ENCODE measurements around the gene WNT2B. TPM values are rescaled to one million over a fixed set of nuclear protein-coding genes. Genes with fewer than 3 reads are reported as not detected.
A peak's percentile ranks its signal among the peaks of the same experiment; 100 is the strongest.

Gene WNT2B
- total RNA-seq, 2 experiments from 2014 or later = not detected

DNA sequence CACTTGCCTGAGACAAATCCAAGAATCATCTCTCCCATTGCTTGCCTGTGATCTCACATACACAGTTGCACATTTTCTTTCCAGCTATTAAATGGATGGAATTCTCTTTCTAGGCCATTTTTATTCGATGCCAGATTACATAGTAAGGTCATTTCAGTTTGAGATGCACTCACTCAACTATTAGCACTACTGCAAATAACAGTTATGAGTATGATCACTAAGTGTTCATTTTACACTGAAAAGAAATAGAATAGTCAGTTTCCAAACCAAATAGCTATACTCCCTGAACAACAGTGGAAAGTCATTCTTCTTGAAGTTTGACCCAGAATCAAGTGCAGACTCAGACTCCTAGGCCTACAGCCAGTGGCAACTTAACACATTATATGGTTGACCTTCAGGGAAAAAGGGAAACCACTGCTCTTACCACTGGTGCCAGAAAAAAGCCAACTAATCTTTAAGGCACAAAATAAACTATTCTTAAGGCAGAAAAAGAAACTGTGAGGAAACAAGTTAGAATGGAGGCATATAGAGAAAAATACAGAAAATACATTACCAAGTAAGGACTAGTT lies 31.5 kb downstream of the WNT2B start:
- H3K4me3 Mint-ChIP-seq = no peak overlapping the region
- no peak for ATAC-seq
- H3K27ac Mint-ChIP-seq = no peak overlapping the region
- no peaks in the 10 kb centered on the region for H3K27me3 Mint-ChIP-seq
- DNase-seq = no peak
- POLR2A ChIA-PET = no interaction called here
- intact Hi-C loops (cut with micrococcal nuclease) = no loop called here
- H3K36me3 Mint-ChIP-seq (ENCODE audit: low read depth) = no peaks in the 10 kb centered on the region
- CTCF ChIA-PET = interaction anchor here (1.1 kb wide), 1 partner anchor 486 kb away, joined by 3 read pairs; no protein-coding TSS in a partner anchor
- H3K4me1 Mint-ChIP-seq (ENCODE audit: low read depth) = peaks cover 3% of the 10 kb centered on the region
- no peak for TF ChIP-seq CTCF (IDR thresholded peaks at IDR 0.05)
- no peaks in the 10 kb centered on the region for H3K9me3 Mint-ChIP-seq

DNA sequence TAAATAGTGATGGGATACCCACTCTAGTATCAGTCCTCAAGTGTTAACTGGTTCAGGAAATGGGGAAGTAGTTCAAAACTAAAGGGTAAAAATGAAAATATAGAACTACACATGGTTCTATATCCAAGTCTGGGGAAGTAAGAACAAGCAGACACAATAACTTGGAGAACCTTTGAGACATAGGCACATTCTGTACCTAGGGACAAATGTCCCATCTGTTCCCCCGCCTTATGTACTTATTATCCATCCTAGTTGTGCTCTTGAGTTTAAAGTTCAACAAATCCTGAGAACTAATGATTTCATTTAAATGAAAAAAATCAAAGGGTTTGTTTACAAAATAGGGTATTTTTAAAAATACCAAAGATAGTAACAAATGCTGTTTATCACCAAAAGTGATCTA lies 32.5 kb downstream of the WNT2B start:
- Mint-ChIP-seq H3K4me1 (ENCODE audit: low read depth) (peaks cover 3% of the 10 kb centered on the region), H3K9me3 (no peaks in the 10 kb centered on the region), H3K4me3 (no peak overlapping the region), H3K27ac (no peak overlapping the region), H3K27me3 (no peaks in the 10 kb centered on the region), H3K36me3 (ENCODE audit: low read depth) (no peaks in the 10 kb centered on the region)
- no peak for DNase-seq
- CTCF ChIA-PET = interaction anchor here (1.5 kb wide), 1 partner anchor 9 kb away, joined by 5 read pairs; no protein-coding TSS in a partner anchor
- TF ChIP-seq CTCF (IDR thresholded peaks at IDR 0.05) = no peak
- ATAC-seq = no peak
- intact Hi-C loops (cut with micrococcal nuclease) = no loop called here
- POLR2A ChIA-PET = no interaction called here

DNA sequence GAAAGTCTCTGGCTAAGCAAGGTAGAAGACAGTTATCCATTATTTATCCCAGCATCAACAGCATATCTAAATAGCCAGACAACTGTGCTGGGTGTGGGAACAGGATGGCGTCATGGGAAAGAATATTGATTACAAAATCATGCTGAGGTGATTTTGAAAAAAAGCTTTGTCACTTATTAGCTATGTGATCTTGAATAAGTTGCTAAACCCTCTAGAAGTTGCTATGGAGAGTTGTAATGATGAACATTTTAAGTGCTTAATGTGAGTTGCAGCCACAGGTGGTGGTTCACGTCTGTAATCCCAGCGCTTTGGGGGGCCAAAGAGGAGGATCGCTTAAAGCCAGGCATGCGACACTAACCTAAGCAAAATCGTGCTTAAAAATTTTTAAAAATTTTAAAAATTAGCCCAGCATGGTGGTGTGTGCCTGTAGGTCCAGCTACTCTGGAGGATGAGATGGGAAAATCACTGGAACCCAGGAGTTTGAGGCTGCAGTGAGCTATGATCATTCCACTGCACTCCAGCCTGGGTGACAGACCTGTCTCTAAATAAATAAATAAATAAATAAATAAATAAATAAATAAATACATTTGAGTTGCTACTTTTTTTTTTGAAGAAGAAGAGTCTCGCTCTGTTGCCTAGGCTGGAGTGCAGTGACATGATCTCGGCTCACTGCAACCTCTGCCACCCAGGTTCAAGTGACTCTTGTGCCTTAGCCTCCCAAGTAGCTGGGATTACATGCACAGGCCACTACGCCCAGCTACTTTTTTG lies 33.6 kb downstream of the WNT2B start:
- DNase-seq (no peak), ATAC-seq (no peak)
- Mint-ChIP-seq H3K27me3 (no peaks in the 10 kb centered on the region), H3K27ac (no peak overlapping the region), H3K9me3 (no peaks in the 10 kb centered on the region), H3K4me3 (no peak overlapping the region), H3K36me3 (ENCODE audit: low read depth) (no peaks in the 10 kb centered on the region), H3K4me1 (ENCODE audit: low read depth) (peaks cover 3% of the 10 kb centered on the region)
- POLR2A ChIA-PET = no interaction called here
- CTCF ChIA-PET = interaction anchor here (0.8 to 1.5 kb wide), 2 partner anchors 10 to 107 kb away, joined by 4 to 5 read pairs; no protein-coding TSS in a partner anchor
- TF ChIP-seq CTCF (IDR thresholded peaks at IDR 0.05) = no peak
- intact Hi-C loops (cut with micrococcal nuclease) = no loop called here

DNA sequence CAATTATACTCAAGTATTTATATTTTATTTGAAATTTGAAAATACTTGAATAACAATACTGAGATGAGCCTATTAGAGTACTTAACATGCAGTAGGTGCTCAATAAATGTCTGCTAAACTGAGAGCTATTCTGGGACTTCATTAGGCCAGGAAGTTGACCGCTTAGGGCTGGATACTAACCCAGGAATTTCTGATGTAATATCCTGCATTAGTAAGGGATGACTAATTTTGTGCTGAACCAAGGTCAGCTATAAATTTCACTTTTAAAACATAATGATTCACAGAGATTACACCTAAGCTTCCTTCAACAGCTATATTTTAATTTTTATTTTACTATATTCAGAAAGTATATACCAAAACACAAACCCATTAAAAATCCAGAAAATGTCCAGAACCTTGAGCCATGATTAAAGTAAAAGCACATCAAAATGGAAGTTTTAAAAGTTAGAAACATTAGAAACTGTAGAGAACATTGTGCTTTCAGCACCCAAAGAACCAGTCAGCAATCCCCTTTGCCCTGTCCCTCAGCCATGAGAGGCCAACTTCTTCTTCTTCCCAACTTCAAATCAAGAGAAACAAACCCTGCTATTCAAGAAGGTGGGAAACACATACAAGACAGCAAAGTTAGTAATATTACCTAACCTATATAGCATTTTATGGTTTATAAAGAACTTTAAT lies 35.4 kb downstream of the WNT2B start:
- CTCF ChIA-PET = no interaction called here

More for the DNA sequence above, 35.4 kb downstream of the WNT2B start:
- POLR2A ChIA-PET = no interaction called here
- H3K27me3 Mint-ChIP-seq = no peaks in the 10 kb centered on the region
- TF ChIP-seq CTCF (IDR thresholded peaks at IDR 0.05) = no peak
- peak; percentile 39 for ATAC-seq
- H3K9me3 Mint-ChIP-seq = no peaks in the 10 kb centered on the region
- H3K4me1 Mint-ChIP-seq (ENCODE audit: low read depth) = peaks cover 3% of the 10 kb centered on the region
- intact Hi-C loops (cut with micrococcal nuclease) = no loop called here
- no peak for DNase-seq
- H3K36me3 Mint-ChIP-seq (ENCODE audit: low read depth) = no peaks in the 10 kb centered on the region
- H3K27ac Mint-ChIP-seq = no peak overlapping the region
- H3K4me3 Mint-ChIP-seq = no peak overlapping the region
